22Rv1 (cell line): ENCODE data around the gene NUDT22.
"Not testable (repeated sequence)": the region's sequence is repeated elsewhere in the genome, so short reads cannot be mapped to it uniquely, and the experiment has no call there.

Experiments used
- CTCF ChIP-seq: fragments of 450-650 bp; IDR thresholded peaks from 2 replicates; pipeline ENCODE4 v1.5.1; 2017; ENCODE audit warnings: mild to moderate bottlenecking
- ZFX ChIP-seq: fragments of 450-650 bp; IDR thresholded peaks from 2 replicates; pipeline ENCODE4 v1.6.1; 2017; ENCODE audit warnings: antibody characterized with exemption, borderline replicate concordance

GRCh38 chr11:64246621-64246870, 20.5 kb downstream of the NUDT22 start:
- not testable (repeated sequence) for TF ChIP-seq CTCF, ZFX
